Neural progenitor cell (in vitro differentiated cells): ENCODE data around the gene TRA2A. TPM values are rescaled to one million over a fixed set of nuclear protein-coding genes. Genes with fewer than 3 reads are reported as not detected.
A peak's percentile ranks its signal among the peaks of the same experiment; 100 is the strongest.

Experiments
- DNase-seq: peaks from one replicate; pipeline ENCODE4 v3.0.0-alpha.2; 2016; ENCODE audit warnings: low spot score
- H2AFZ ChIP-seq: fragments of 200-600 bp; sonication (generic); replicated peaks from 2 replicates; pipeline ENCODE4 v1.6.1; 2016; ENCODE audit warnings: antibody characterized with exemption
- H3F3A ChIP-seq: fragments of 200-600 bp; sonication (generic); 2 replicates; pipeline ENCODE4 v1.6.1; 2016; ENCODE audit warnings: antibody characterized with exemption, low read depth
- H3K27ac ChIP-seq: fragments of 200-600 bp; sonication (generic); 2 replicates; pipeline ENCODE4 v1.5.1; 2016; ENCODE audit warnings: mild to moderate bottlenecking
- H3K27me3 ChIP-seq: fragments of 200-600 bp; sonication (generic); 2 replicates; pipeline ENCODE4 v1.6.1; 2016; ENCODE audit warnings: mild to moderate bottlenecking, moderate library complexity
- H3K36me3 ChIP-seq: fragments of 200-600 bp; sonication (generic); 2 replicates; pipeline ENCODE4 v1.5.1; 2016
- H3K4me1 ChIP-seq: fragments of 200-600 bp; sonication (generic); 2 replicates; pipeline ENCODE4 v1.6.1; 2016; ENCODE audit warnings: mixed run types
- H3K4me2 ChIP-seq: fragments of 200-600 bp; sonication (generic); 2 replicates; pipeline ENCODE4 v1.6.1; 2016
- H3K4me3 ChIP-seq: fragments of 200-600 bp; sonication (generic); 2 replicates; pipeline ENCODE4 v1.5.1; 2016
- H3K79me2 ChIP-seq: fragments of 200-600 bp; sonication (generic); 2 replicates; pipeline ENCODE4 v1.6.1; 2016; ENCODE audit warnings: low read depth
- H3K9ac ChIP-seq: fragments of 200-600 bp; sonication (generic); 2 replicates; pipeline ENCODE4 v1.6.1; 2016
- H3K9me3 ChIP-seq: fragments of 200-600 bp; sonication (generic); 2 replicates; pipeline ENCODE4 v1.5.1; 2016; ENCODE audit warnings: low read depth
- H4K20me1 ChIP-seq: fragments of 200-600 bp; sonication (generic); 2 replicates; pipeline ENCODE4 v1.6.1; 2016; ENCODE audit warnings: low read depth
- H3K27ac Mint-ChIP-seq: 3 replicates; pipeline ENCODE4 v1.8.0; 2021; ENCODE audit warnings: mixed read lengths
- H3K27me3 Mint-ChIP-seq: 2 replicates; pipeline ENCODE4 v1.8.0; 2022; ENCODE audit warnings: low read depth, mild to moderate bottlenecking, inconsistent platforms, moderate library complexity, mixed read lengths; ENCODE audit not compliant: insufficient read depth
- H3K36me3 Mint-ChIP-seq: 3 replicates; pipeline ENCODE4 v1.8.0; 2021; ENCODE audit warnings: mixed read lengths
- H3K4me1 Mint-ChIP-seq: 3 replicates; pipeline ENCODE4 v1.8.0; 2021; ENCODE audit warnings: mixed read lengths
- H3K4me3 Mint-ChIP-seq: 3 replicates; pipeline ENCODE4 v1.8.0; 2021; ENCODE audit warnings: mild to moderate bottlenecking, moderate library complexity, mixed read lengths
- H3K9me3 Mint-ChIP-seq: 3 replicates; pipeline ENCODE4 v1.8.0; 2020; ENCODE audit warnings: mixed read lengths
- EZH2 ChIP-seq: fragments of 200-600 bp; sonication (generic); IDR thresholded peaks from 2 replicates; pipeline ENCODE4 v1.6.1; 2017; ENCODE audit warnings: antibody characterized with exemption, mild to moderate bottlenecking, moderate library complexity
- EZH2phosphoT487 ChIP-seq: fragments of 200-600 bp; sonication (generic); IDR thresholded peaks from 2 replicates; pipeline ENCODE4 v1.6.1; 2017; ENCODE audit warnings: antibody characterized with exemption
- total RNA-seq: library from RNA; depleted of rRNA; stranded (reverse); fragments of >200 nt; gene quantifications from 2 replicates; pipeline ENCODE4 v1.2.3, GENCODE V29; 2015; ENCODE audit warnings: low replicate concordance
- TF ChIP-seq, protein P1 (sequence below): fragments of 200-600 bp; sonication (generic); IDR thresholded peaks from 2 replicates; pipeline ENCODE4 v1.5.1; 2017; ENCODE audit warnings: antibody characterized with exemption, mild to moderate bottlenecking

Gene TRA2A
- total RNA-seq, 1 donor from 2014 or later = 126 TPM

GRCh38 chr7:23547662-23548061 is 15.9 kb upstream of the TRA2A start:
- TF ChIP-seq, protein P1, sequence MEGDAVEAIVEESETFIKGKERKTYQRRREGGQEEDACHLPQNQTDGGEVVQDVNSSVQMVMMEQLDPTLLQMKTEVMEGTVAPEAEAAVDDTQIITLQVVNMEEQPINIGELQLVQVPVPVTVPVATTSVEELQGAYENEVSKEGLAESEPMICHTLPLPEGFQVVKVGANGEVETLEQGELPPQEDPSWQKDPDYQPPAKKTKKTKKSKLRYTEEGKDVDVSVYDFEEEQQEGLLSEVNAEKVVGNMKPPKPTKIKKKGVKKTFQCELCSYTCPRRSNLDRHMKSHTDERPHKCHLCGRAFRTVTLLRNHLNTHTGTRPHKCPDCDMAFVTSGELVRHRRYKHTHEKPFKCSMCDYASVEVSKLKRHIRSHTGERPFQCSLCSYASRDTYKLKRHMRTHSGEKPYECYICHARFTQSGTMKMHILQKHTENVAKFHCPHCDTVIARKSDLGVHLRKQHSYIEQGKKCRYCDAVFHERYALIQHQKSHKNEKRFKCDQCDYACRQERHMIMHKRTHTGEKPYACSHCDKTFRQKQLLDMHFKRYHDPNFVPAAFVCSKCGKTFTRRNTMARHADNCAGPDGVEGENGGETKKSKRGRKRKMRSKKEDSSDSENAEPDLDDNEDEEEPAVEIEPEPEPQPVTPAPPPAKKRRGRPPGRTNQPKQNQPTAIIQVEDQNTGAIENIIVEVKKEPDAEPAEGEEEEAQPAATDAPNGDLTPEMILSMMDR = no peak
- TF ChIP-seq EZH2 = no peak
- TF ChIP-seq EZH2phosphoT487 = no peak
- H3K36me3 Mint-ChIP-seq = no peaks in the 10 kb centered on the region
- no peaks in the 10 kb centered on the region for H3K9me3 Mint-ChIP-seq
- Histone ChIP-seq H3K36me3 (no peaks in the 10 kb centered on the region), H3K27ac (no peak overlapping the region), H3K79me2 (no peaks in the 10 kb centered on the region), H3K27me3 (no peaks in the 10 kb centered on the region), H4K20me1 (no peaks in the 10 kb centered on the region), H3K4me2 (no peak overlapping the region), H3K4me3 (no peak overlapping the region), H3K9ac (no peak overlapping the region), H2AFZ (no peak overlapping the region), H3F3A (no peaks in the 10 kb centered on the region), H3K4me1 (no peaks in the 10 kb centered on the region), H3K9me3 (peaks cover 1% of the 10 kb centered on the region)
- no peak for DNase-seq
- H3K4me3 Mint-ChIP-seq = no peak overlapping the region
- H3K4me1 Mint-ChIP-seq = peaks cover 2% of the 10 kb centered on the region
- H3K27me3 Mint-ChIP-seq = peaks cover 7% of the 10 kb centered on the region
- no peak overlapping the region for H3K27ac Mint-ChIP-seq

- Histone ChIP-seq H3K9ac (no peak overlapping the region), H2AFZ (no peak overlapping the region), H3K4me1 (no peaks in the 10 kb centered on the region), H3K27ac (no peak overlapping the region), H3K4me3 (no peak overlapping the region), H3K4me2 (no peak overlapping the region), H3K79me2 (no peaks in the 10 kb centered on the region), H4K20me1 (no peaks in the 10 kb centered on the region), H3K36me3 (no peaks in the 10 kb centered on the region), H3K9me3 (peaks cover 4% of the 10 kb centered on the region), H3K27me3 (no peaks in the 10 kb centered on the region), H3F3A (no peaks in the 10 kb centered on the region)
- Mint-ChIP-seq H3K27ac (no peak overlapping the region), H3K4me1 (peaks cover 2% of the 10 kb centered on the region), H3K9me3 (no peaks in the 10 kb centered on the region), H3K36me3 (no peaks in the 10 kb centered on the region), H3K4me3 (no peak overlapping the region), H3K27me3 (peaks cover 7% of the 10 kb centered on the region)
- DNase-seq = peak; percentile 86
- TF ChIP-seq EZH2phosphoT487 = no peak
- TF ChIP-seq, protein P1 = peak; percentile 96
- TF ChIP-seq EZH2 = no peak
Measured at GRCh38 chr7:23546897-23547572, 15.3 kb upstream of the TRA2A start.

GRCh38 chr7:23545493-23545892 is 13.7 kb upstream of the TRA2A start:
- Histone ChIP-seq H3K9me3 (peaks cover 4% of the 10 kb centered on the region), H3K9ac (no peak overlapping the region), H3K79me2 (no peaks in the 10 kb centered on the region), H3K4me1 (no peaks in the 10 kb centered on the region), H3K27ac (no peak overlapping the region), H3F3A (no peaks in the 10 kb centered on the region), H3K4me3 (no peak overlapping the region), H3K27me3 (no peaks in the 10 kb centered on the region), H4K20me1 (no peaks in the 10 kb centered on the region), H3K36me3 (no peaks in the 10 kb centered on the region), H3K4me2 (no peak overlapping the region), H2AFZ (no peak overlapping the region)
- Mint-ChIP-seq H3K4me1 (peaks cover 2% of the 10 kb centered on the region), H3K27me3 (peaks cover 7% of the 10 kb centered on the region), H3K27ac (no peak overlapping the region), H3K4me3 (no peak overlapping the region), H3K9me3 (no peaks in the 10 kb centered on the region), H3K36me3 (no peaks in the 10 kb centered on the region)
- no peak for DNase-seq
- TF ChIP-seq, protein P1 = no peak
- TF ChIP-seq EZH2phosphoT487 = no peak
- no peak for TF ChIP-seq EZH2
